Lower leg skin (tissue), 3 donors: ENCODE results near the gene LIPH.

Experiments used
- CTCF ChIP-seq, 3 donors: fragments of 450-650 bp; IDR thresholded peaks; one replicate each; pipeline ENCODE4 v1.5.1; 2016; ENCODE audit warnings: antibody characterized with exemption in 3 of 3, mild to moderate bottlenecking in 3 of 3, moderate library complexity in 2 of 3
- POLR2A ChIP-seq, 2 donors: fragments of 450-650 bp; IDR thresholded peaks; one replicate each; pipeline ENCODE4 v1.6.1; 2016 to 2017; ENCODE audit warnings: antibody characterized with exemption in 2 of 2, mild to moderate bottlenecking in 1 of 2, moderate library complexity in 1 of 2

- TF ChIP-seq CTCF (IDR thresholded peaks at IDR 0.05) (no peak), POLR2A (IDR thresholded peaks at IDR 0.05) (no peak)
These were observed 3.3 kb downstream of the LIPH start for GRCh38 chr3:185549122-185549521.
